ENCODE data around the gene TMLHE. TPM values are rescaled to one million over a fixed set of nuclear protein-coding genes. Genes with fewer than 3 reads are reported as not detected.
"Not testable (repeated sequence)": the region's sequence is repeated elsewhere in the genome, so short reads cannot be mapped to it uniquely, and the experiment has no call there.

TMLHE gene
- polyA plus RNA-seq, 3 donors, result 6.3 to 16.1 (median 9.3) TPM

GRCh38 chrX:155527023-155527422 is 85.7 kb downstream of the TMLHE start:
- 62 to 100% (median 100%) methylated on average over 2 of the region's 2 CpGs for WGBS, 3 donors
- not testable (repeated sequence) for H3K27ac ChIP-seq (ENCODE audit: low read depth, low read length)

- H3K27ac ChIP-seq (ENCODE audit: low read depth, low read length), result no peak overlapping the region
These were observed 98.5 kb downstream of the TMLHE start for GRCh38 chrX:155514225-155514624.

GRCh38 chrX:155505296-155505695 is 107.5 kb downstream of the TMLHE start:
- H3K27ac ChIP-seq (ENCODE audit: low read depth, low read length), result no peak overlapping the region

DNA sequence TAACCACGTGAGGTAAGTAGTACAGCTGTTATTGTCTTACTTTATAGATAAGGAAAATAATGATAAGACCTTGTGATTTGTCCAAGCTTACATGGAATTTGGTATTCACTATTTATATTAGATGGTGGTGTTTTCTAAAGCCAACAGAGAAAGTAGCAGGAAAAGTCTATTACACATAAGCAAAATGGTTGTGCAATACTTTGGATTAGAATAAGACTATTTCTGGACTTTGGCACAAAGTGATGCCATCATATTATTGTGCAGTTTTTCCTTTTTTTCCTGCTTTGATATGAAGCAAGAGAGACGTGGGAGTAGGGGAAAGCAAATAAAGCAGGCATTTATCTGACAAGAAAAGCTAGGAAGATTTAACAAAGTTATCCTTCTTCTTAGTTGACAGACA is 117.6 kb downstream of the TMLHE start:
- WGBS, 3 donors, result no CpG with 5 or more reads among the region's 2 CpGs
- H3K27ac ChIP-seq (ENCODE audit: low read depth, low read length), result not testable (repeated sequence)

DNA sequence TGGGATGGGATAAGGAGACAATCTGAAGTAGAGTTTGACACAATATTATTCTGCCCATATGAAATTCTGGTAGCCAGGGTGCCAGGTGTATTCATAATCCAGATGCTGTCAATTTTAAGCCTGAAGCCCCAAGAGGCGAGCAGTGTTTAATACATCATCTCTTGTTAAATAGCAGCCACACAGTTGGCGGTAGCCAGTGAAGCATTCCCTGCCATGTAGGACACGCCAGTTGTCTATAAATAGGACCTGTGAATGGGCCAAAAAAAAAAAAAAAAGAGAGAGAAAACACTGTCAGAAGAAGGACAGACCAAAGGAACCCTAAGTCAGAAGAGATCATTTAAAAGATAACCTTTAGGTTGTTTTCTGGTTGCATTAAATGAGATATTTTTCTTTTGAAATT is 121.3 kb downstream of the TMLHE start:
- H3K27ac ChIP-seq (ENCODE audit: low read depth, low read length), result not testable (repeated sequence)
- 60% methylated on average over 1 of the region's 3 CpGs; no CpG with 5 or more reads in 2 of the 3 donors for WGBS, 3 donors

DNA sequence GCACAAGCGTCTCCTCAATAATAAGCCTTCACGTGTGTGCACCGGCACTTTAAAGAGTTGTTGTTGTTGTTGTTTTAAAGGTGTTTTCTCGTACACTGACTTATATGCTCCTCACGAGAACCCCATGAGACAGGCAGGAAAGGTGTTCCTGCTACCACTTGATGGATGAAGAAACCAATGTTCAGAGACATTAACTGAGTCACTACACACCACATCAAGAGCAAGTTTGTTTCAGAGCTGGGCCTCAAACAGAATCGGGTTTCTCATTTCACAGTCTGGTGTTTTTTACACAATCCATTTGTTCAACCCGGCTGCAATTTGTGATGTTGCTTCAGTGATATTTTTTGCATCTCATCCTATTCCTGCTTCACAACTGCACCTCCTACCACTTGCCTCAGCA is 135.6 kb downstream of the TMLHE start:
- WGBS, 3 donors, result no CpG with 5 or more reads among the region's 7 CpGs
- H3K27ac ChIP-seq (ENCODE audit: low read depth, low read length), result not testable (repeated sequence)

- no CpG with 5 or more reads among the region's 9 CpGs for WGBS, 3 donors
- not testable (repeated sequence) for H3K27ac ChIP-seq (ENCODE audit: low read depth, low read length)
These were observed 146.3 kb downstream of the TMLHE start for GRCh38 chrX:155466269-155466938.

DNA sequence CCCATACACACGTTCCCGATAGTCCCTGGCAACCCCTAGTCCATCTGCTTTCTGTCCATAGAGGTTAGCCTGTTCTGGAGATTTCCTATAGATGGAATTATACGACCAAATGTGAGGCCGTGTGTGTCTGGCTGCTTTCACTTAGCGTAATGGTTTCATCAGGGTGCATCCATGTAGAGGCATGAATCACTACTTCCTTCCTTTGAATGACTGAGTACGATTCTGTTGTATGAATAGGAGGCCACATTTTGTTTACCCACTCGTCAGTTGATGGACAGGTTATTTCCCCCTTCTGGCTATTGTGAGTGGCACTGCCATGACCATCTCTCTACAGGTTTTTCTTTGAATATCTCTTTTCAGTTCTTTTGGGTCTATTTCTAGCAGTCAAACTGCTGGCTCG is 152.3 kb downstream of the TMLHE start:
- WGBS, 3 donors, result no CpG with 5 or more reads among the region's 8 CpGs
- not testable (repeated sequence) for H3K27ac ChIP-seq (ENCODE audit: low read depth, low read length)

GRCh38 chrX:155458471-155458870 is 154.3 kb downstream of the TMLHE start, which contains the start of gene F8A3:
Gene F8A3 (minus strand): TSS chrX:155458620. CDS start chrX:155458600, 20 bp downstream.
- WGBS, 3 donors, result no CpG with 5 or more reads among the region's 51 CpGs
- H3K27ac ChIP-seq (ENCODE audit: low read depth, low read length), result not testable (repeated sequence)

DNA sequence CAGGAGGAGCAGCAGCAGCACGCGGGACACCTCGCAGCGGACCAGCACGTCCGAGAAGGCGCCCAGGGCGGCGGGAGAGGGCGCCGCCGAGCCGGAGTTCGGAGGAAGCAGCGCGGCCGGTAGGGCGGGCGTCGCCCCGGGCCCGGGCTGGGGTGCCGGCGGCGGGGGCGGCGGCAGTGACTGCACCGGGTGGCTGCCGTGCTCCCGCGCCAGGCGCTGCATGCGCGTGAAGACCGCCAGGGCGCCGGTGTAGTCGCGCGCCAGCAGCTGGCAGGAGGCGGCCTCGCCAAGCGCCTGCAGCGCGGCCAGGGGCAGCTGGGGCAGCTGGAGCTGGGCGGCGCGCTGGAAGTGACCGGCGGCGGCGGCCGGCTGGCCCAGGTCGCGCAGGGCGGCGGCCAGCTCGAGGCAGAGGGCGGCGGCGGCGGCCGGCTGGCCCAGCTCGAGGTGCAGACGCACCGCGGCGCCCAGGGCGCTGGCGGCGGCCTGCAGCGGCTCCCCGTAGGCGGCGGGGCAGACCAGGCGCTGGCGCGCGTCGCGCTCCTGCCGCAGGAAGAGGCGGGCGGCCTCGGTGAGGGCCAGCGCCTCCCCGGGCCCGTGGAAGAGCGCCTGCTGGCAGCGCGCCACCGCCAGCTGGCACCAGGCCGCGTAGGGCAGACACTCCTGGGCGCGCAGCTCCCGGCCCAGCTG is 154.8 kb downstream of the TMLHE start:
- no CpG with 5 or more reads among the region's 97 CpGs for WGBS, 3 donors
- H3K27ac ChIP-seq (ENCODE audit: low read depth, low read length), result not testable (repeated sequence)

DNA sequence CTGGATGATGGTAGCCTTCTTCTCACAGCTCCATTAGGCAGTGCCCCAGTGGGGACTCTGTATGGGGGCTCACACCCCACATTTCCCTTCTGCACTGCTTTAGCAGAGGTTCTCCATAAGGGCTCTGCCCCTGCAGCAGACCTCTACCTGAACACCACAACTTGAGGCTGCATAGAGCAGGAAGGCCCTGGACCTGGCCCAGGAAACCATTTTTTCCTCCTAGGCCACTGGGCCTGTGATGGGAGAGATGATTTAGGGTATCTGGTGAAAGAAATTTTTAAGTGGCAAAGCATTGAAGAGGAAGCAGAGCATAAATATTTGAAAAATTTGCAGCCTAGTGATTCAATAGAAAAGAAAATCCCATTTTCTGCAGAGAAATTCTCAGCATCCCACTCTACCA is 171.7 kb downstream of the TMLHE start:
- no peak overlapping the region for H3K27ac ChIP-seq (ENCODE audit: low read depth, low read length)

Other genes starting within 250 kb of the TMLHE start
- not detected for gene F8A2, start 230.9 kb downstream of the TMLHE start, polyA plus RNA-seq
- 10 to 100 TPM in 1 of 3 donors, 1 to 10 TPM in 1, not detected in 1; 4.1 to 10.4 TPM for gene F8A3, start 154.3 kb downstream of the TMLHE start, polyA plus RNA-seq
- gene SPRY3, start 366 bp downstream of the TMLHE start, polyA plus RNA-seq, result under 1 TPM; 0.25 to 0.56 (median 0.46) TPM

All from adipose tissue (tissue), 3 donors.